GM10847 (cell line): Measurements from ENCODE around the gene RDH11.

Experiments
- POLR2A ChIP-seq: IDR thresholded peaks from 2 replicates; pipeline ENCODE4 v1.6.1; 2011; ENCODE audit not compliant: insufficient read length; ENCODE audit errors: extremely low read depth

The RDH11 gene

DNA sequence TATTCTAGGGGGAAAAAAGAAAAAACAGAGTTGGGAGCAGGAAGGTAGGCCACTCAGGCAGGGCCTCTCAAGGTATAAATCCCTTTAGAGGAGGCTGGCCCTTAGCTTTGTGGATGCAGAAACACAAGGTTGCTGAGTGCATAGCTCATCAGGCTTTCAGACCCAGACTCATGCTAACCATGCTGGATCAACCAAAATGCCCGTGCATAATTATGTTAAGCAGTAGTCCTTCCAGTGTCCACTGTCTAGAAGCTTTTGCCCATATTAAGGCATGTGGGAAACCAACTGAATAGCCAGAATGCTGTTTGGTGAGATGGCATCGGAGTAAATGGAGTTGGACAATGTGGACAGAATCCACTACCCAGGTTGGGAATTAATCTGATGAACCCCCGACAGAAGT, 56.9 kb downstream of the RDH11 start:
- no peak for TF ChIP-seq POLR2A

DNA sequence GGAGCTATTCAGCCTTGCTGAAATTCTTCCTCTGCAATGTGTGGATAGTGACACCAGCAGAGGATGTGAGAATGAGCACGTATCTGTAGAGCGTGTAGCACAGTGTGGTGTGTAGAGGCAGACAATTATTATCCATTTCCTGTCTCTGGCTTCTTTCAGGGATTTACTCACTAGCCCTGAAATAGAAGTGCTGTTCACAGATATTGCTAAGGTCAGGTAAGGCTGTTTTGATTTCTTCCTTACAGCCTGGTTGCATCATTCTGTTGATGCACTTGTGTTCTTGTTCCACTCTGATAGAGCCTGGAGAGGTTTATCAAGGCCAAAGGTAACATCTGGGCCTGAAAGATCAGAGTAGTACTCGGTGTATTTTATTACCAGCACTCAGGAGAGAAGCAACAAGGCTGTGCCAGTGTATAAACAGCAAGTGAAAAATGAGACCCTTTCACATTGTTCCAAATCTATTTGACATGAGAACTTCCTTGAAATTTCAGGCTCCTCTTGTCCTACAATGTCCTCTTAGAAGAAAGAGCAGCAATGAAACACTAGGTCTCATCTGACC, 59.1 kb downstream of the RDH11 start:
- no peak for TF ChIP-seq POLR2A

- no peak for TF ChIP-seq POLR2A
These were observed 62.0 kb downstream of the RDH11 start for GRCh38 chr14:67633451-67634147.

- no peak for TF ChIP-seq POLR2A
These were observed 64.6 kb downstream of the RDH11 start for GRCh38 chr14:67630938-67631337.

DNA sequence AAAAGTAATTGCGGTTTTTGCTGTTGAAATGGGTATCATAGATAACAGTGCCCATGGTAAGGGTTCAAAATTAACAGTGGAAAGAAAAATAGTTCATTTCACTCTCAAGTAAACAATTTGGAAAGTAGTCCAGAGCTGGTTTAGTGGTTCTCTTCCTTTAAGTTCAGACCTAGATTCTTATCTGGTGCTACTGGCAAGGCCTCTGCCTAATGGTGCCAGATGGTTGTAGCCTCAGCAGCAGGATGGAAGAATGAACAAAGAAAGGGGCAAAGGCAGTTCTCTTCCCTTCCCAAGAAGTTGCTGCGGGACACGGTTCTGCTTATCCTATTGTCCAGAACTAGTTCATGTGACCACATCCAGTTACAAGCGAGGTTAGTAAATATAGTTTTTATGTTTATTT, 65.4 kb downstream of the RDH11 start:
- TF ChIP-seq POLR2A, result no peak

GRCh38 chr14:67627519-67627918, 68.0 kb downstream of the RDH11 start:
- no peak for TF ChIP-seq POLR2A
